ENCODE data around the gene NIPAL1.
A peak's percentile ranks its signal among the peaks of the same experiment; 100 is the strongest.
"Not testable (repeated sequence)": the region's sequence is repeated elsewhere in the genome, so short reads cannot be mapped to it uniquely, and the experiment has no call there.

Gene NIPAL1

DNA sequence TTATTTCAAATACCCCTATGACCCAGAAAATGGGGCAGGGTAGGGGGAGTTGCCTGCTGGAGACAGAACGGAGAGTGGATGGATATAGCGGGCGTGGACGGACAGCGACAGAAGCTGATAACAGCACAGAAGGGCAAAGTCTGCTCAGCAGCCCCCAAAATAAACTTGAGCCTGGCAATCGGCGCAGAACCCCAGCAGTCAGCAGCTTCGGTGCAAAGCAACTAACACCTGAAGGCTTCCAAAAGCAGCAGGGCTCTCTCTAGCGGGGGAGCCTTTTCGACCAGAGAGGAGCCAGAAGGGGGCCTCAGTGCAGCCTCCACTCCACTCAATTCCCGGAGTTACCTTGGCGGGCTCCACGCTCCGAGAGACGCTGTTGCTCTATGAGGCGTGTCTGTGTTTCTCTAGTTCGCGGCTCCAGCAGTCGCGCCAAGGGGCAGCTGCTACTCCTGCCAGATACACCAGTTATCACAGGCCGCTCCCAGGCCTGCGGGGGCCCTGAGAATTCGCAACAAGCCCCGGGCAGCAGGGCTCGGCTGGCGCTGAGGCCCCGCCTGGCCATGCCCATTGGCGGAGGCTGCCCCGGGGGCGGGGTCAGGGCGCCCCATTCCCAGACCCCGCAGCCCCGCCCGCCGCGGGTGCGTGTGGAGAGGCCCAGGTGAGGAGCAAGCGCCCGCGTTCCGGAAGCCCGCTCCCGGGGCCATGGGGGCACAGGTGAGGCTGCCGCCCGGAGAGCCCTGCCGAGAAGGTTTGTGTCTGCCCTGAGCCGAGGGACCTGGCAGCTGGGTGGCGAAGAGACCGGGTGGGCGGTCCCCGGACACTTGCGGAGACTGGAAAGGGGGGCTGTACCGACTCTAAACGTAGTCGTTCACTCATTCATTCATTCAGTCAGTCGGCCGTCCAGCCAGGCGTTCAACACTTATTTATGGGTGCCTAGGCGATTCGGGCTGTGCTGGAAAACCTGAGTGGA lies at the start of gene NIPAL1, which contains the start of gene CNGA1:
NIPAL1 (plus strand) TSS at position 632 of the 967 bp plus-strand sequence; CDS start at position 700, 68 bp downstream.
CNGA1 (minus strand) TSS at position 541 of the 967 bp plus-strand sequence. CDS start 63,992 bp downstream, outside the sequence.
- peak; percentile 24 for DNase-seq

DNA sequence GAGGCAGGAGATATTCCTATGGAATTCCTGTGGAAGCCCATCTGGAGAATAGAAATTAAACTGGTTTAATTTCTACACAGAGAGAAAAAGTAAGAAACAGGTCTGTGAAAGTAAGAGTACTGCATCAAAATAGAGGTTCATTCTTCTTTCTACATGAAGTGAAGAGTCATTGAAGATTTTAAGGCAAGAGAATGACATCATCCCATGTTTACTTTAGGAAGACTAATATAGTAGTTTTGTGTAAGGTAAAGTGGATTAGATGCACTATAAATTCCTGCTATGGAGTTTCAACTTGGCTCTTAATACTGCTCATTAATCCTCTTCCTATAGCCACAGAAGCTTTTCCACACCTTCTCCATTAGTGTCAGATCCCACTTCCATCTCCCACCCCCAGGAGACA lies 47.7 kb upstream of the NIPAL1 start:
- no peak for DNase-seq

DNA sequence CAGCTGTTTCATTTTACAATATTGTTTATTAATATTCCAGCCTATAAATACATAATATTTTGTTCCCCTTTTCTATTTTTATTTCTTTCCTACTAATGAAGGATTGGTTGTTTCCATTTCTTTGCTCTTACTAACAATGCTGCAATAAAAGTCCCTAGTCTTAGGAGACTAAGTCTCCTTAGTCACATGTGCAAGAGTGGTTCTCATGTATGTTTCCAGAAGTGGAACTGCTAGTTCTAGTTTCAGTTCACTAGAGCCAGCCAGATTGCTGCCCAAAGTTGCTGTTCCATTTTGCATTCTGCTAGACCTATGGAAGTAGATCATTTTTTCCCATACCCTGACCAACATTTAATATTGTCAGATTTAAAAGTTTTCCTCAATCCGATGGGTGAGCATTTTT lies 44.4 kb upstream of the NIPAL1 start:
- no peak for DNase-seq

DNA sequence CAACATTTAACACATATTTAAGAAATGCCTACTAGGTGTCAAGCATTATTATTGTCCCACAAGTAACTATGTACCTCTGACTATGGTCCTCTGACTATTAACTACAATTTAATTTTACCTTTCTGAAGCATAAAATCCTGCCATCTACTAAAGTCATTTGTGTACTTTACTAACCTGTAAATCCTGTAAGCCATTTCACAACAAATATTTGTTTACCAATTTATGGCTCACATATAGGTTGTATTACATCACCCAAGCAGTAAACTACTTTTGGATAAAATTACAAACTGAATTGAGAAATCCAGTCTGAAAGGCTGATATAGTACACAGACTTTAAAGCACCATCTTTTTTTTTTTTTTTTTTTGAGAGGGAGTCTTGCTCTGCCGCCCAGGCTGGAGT lies 43.9 kb upstream of the NIPAL1 start:
- no peak for DNase-seq

DNA sequence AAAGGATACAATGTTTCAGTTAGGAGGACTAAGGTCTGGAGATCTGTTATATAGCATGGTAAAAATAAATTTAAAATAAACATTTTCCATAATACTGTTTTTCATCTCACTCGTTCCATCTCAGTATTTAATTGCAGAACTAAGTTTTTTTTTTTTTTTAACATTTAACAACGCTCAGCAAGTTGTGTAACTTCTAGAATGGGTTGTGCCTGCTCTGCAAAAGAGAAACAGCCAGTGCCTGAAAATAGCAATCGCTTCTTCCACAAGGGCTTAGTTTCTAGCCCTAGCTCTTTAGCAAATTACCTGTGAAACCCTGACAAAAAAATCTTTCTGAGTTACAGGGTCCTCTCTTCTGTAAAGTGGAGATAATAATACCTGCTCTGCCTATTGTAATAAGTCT lies 42.0 kb upstream of the NIPAL1 start:
- no peak for DNase-seq

DNA sequence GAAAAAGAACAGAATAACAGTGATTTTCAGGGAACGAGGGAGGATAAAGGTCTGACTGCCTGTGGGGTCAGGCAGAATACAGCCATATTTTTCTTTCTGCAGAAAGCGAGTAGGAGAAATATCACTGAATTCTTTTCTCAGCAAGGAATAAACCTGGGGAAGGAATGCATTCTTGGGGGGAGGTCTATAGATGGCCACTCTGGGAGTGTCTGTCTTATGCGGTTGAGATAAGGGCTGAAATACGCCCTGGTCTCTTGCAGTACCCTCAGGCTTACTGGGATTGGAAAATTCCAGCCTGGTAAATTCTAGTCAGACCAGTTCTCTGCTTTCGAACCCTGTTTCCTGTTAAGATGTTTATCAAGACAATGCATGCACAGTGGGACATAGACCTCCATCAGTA lies 26.4 kb upstream of the NIPAL1 start:
- DNase-seq: no peak

DNA sequence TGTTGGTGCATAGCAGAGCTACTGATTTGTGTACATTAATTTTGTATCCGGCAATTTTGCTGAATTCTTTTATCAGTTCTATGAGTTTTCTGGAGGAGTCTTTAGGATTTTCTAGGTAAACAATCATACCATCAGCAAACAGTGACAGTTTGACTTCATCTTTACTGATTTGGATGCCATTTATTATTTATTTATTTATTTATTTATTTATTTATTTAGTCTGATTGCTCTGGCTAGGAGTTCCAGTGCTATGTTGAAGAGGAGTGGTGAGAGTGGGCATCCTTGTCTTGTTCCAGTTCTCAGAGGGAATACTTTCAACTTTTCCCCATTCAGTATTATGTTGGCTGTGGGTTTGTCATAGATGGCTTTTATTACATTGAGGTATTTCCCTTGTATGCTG lies 24.1 kb upstream of the NIPAL1 start:
- not testable (repeated sequence) for DNase-seq

DNA sequence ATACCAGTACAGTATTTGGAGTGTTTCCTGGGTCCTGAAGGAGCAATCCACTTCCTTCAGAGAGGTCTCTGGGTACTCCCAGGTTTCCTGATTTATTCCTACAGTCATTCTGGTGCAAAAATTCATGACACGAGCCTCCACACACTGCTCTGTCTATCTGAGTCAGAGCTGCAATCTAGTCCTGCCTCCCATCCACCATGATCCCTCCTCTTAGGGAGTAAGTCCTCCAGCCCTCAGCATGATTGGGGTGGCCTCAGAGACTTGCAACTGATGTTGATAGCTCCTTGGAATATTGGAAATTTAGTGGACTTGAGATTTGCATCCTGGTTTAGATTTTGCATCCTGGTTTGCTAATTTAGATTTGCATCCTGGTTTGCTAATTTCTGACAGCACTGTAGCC lies 20.6 kb upstream of the NIPAL1 start:
- no peak for DNase-seq

DNA sequence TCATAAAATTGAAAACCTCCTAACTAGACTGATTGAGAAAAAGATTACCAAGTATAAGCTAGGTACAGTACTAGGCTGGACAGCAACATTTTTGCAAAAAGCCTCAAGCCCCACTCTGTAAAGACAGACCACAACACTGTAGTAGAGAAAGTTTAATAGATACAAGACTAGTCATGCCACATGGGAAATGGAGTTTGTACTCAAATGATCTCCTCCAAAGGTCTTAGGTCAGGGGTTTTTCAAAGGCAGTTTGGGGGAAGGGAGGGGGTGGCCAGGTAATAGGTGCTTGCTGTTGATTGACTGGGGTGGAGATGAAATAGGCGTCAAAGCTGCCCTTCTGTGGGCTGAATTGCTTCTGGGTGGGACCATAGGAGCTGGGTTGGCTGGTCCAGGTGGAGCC lies 14.3 kb upstream of the NIPAL1 start:
- DNase-seq: no peak

DNA sequence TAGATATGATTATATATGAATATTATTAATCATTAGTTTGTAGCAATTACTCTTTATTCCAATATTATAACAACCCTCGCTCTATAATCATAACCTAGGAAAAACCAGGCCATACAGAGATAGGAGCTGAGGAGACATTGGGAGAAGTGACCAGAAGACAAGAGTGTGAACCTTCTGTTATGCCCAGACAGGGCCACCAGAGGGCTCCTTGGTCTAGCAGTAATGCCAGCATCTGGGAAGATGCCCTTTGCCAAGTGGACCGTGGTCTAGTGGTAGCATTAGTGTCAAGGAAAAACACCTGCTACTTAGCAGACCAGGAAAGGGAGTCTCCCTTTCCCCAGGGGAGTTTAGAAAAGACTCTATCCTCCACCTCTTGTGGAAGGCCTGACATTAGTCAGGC lies 13.0 kb upstream of the NIPAL1 start:
- DNase-seq: not testable (repeated sequence)

DNA sequence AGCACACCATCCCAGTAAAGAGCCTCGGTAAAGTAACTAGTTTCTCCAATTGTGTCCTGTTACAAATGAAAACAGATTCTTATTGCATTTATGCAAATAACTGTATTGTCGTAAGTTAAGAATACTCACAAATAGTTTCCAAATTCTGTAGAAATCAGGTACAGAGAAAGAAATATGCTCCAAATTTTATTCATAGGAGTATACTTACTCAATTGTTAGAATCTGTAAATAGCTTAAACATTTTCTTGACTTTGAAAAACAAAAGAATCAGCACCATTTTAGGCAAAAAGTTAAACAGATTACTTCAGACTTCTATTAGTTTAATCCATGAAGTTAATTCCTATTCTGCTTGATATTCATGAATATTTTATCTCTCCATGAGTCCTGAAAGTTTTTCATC lies 10.8 kb upstream of the NIPAL1 start:
- no peak for DNase-seq

DNA sequence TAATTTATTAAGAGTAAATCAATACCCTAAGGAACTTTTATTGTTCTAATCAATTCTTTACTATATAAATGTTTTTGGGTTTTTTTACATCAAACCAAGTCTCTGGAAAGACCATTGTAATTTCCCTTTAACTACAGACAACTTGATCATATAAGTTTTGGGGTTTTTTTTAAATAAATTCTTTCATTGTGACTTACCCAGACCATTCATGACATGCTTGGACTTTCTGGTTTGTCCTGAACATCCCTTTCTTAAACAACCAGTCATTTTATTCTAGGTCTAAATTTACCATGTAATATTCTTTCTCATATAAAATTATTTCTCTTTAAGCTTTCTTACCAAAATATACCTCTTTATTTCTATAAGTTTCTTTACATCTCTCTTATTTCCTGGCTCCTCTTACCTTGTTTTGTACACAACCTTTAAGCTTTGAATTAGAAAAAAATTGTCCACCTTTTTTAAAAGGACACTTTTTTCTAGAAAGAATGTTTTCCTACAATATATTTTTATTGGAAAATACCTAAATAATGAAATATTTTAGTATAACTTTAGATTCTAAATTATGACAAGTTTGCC lies 8.5 kb upstream of the NIPAL1 start:
- no peak for DNase-seq

DNA sequence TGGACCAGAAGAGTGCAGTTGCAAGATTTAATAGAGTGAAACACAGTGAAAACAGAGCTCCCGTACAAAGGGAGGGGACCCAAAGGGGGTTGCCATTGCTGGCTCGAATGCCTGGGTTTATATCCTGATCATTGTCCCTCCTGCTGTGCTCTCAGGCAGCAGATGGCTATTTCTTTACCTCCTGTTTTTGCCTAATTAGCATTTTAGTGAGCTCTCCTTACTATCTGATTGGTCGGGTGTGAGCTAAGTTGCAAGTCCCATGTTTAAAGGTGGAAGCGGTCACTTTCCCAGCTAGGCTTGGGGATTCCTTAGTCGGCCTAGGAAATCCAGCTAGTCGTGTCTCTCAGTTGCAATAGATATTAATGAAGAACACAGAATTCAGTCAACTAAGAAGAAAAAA lies 5.7 kb upstream of the NIPAL1 start:
- not testable (repeated sequence) for DNase-seq

DNA sequence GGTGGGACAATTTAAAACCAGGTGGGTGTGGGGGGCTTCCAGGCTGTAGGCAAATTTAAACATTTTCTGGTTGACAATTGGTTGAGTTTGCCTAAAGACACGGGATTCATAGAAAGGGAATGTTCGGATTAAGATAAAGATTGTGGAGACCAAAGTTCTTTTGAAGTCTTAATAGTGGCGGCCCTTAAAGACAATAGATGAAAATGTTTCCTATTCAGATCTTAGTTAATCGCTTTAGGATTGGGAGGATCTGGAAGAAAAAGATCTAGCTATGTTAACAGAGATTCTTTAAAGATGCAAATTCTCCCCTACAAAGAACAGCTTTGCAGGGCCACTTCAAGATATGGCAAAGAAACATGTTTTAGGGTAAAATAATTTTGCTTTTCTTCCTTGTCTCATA lies 4.8 kb upstream of the NIPAL1 start:
- no peak for DNase-seq

DNA sequence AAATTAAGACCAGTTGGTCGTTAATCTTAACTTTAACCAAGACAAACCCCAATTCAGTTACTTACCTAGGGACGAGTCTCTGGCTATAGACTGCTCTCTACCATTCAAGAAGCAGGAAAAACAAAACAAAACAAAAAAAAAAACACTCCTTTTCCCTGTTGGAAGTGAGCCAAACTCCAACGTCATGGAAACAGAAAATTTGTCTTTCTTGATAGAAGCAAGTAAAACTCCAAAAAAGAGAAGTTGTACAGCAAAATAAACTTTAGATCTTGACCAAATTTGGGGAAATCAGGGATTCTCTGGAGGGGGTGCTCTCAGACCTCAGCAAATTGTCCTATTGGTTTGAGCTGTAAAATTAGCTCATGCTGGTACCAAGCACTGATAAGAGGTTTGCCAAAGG lies 3.7 kb upstream of the NIPAL1 start:
- no peak for DNase-seq

DNA sequence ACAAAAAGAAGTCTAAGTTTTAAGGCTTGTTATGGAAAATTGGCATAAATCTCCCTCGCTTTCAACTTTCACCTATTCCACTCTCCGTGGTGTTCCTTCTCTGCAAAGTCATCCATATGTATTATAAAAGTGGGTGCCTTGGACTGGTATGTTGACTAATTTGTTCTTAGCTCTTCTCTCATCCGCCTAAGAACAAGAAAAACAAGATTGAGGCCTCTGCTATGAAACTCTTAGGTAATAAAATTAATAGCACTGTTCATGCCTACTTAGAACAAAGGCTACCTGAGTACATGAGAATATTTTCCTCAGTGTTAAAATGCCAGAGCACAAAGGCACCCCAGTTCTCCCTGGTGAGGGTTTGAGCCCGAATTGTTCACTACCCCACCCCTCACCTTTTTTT lies 1.4 kb upstream of the NIPAL1 start:
- no peak for DNase-seq

DNA sequence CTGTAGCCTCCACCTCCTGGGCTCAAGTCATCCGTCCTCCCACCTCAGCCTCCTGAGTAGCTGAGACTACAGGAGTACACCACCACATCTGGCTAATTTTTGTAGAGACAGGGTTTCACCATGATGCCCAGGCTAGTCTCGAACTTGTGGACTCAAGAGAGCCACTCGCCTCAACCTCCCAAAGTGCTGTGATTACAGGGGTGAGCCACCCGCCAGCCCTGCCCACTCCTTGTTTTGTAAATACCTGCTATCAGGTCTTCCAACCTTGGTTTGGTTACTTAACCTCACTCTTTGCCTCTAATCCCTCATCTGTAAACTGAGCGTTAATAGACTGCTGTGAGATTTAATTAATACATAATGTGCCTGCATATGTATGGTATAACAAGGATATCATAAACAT lies 894 bp upstream of the NIPAL1 start:
- no peak for DNase-seq

DNA sequence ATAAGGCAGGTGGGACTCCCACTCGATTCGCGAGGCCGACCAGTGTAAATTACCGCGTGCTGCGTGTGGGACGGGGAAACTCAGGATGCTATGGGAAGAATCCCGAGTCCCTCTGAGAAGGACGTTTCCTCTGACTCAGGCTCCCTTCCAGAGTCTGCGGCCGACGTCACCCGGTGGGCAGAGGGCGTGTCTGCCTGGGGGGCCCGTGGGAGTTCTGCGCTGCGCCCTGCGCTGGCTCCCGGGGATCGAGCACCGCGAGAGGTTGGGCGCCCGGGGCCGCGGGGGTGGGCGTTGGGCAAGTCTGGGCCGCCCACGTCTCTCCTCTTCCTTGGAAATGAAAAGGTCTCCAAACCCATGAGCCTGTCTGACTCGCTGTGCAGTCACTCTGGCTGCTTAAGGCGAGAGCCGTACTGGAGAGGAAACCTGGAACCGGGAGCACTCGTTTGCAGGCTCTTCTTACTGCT lies 568 bp downstream of the NIPAL1 start:
- peak; percentile 45 for DNase-seq

DNA sequence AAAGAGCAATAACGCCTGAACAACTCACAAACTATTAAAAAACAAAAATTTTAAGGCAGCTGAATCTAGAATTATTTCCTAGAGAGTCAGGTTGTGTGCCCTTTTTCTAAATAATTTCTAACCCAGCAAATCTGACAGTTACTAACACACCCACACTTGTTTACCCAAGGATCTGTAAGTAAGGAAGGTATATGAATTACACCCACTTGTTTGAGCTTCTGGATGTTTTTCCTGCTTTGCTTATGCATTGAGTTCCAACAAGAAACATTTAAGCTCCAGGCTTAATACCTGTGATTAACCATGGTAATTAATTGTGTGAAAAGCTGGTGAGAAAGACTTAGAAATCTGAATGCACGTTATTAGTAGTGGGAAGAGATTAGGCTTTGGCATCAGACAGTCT lies 1.5 kb downstream of the NIPAL1 start:
- DNase-seq: no peak

DNA sequence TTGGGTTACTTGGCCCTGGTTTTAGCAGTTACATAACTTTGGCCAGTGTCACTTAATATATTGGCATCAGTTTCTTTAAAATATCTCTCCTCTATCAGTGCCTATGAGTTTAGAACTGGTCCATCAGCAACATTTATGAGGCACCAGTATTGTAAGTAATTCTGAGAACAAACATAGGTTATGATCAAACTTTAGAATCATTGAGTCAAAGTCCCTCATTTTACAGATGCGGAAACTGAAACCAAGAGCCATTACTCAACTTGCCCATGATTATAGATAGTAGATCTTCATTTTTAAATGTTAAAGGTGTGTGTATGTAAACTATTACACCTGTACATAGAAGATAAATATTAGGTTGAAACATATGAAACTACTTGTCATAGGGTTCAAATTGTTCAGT lies 4.5 kb downstream of the NIPAL1 start:
- DNase-seq: no peak

DNA sequence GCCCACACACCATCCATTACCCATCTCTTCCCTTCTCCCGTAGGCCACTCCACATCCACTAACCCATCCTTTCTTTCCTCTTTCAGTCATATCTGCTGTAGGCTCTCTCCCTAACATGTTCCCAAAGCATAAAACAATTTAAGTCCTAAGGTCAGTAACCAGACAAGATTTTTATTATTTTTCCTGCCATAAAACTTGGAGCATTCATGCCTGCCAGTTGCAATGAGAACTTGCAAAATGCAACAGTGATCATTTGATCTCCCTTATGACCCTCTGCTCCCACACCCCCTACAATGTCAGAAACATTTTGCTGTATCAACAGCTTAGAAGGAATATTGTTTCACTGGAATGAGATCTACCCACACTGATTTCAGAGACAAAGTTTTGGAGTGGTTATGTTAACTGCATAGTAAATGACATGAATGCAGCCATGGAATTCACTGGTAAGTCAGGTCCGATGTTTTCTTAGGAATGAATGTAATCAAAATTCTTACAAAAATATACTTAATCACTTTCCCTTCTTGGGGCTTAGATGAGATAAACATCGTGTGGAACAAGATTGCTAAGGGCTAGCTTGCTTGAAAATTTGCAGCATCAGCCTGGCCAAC lies 5.7 kb downstream of the NIPAL1 start:
- DNase-seq: no peak

DNA sequence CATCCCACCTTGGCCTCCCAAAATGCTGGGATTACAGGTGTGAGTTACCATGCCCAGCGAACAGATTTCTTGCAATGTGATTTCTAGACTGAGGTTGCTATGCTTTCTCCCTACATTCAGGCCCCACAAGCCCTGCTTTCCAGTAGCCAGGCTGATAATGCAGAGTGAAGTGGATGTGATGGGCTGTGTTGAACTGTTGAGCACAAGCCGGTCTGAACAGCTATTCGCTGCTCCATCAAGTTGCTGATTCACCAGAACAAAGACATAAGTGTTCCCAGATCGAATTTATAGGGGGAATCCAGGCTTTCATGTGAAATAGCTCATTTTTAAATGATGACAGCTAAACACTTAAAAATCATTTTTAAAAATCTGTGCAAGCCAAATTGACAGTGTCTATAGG lies 8.0 kb downstream of the NIPAL1 start:
- no peak for DNase-seq

DNA sequence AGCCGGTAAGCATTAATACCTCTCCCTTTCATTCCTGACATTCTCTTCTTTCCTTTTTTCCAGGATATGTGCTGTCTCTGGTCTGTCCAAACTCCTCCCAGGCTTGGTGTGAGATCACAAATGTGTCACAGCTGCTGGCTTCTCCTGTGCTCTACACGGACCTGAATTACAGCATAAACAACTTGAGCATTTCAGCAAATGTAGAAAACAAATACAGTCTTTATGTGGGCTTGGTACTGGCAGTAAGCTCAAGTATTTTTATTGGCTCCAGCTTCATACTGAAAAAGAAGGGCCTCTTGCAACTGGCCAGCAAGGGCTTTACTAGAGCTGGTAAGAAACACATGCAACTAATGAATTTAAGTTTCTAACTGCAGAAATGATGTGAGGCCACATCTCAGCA lies 8.4 kb downstream of the NIPAL1 start:
- no peak for DNase-seq

DNA sequence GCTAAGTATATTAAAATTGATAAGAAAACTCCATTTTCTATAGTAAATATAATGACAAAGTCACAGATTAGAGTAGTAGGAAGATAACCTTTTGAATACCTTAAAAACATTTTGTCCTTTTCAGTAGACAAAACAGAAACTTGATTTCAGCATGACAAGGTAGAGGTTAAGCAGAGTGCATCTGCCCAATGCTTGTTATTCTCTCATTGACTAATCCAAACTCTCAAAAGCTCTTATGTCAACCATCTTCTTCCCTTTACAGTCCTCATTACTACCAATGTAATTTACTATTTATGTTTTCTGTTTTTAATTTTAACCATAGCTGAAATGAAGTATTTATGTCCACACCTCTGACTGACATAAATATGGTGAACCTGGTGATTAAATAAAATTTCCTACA lies 11.1 kb downstream of the NIPAL1 start:
- DNase-seq: no peak

Measured in GOT3 (cell line).